SK-N-SH treated with all-trans-retinoic acid at 6 μM for 48 hours (cell line): ENCODE measurements around the gene MGMT.

Source experiments
- ATAC-seq: fragments of 200-7000 bp; cut with Tn5 transposase; 3 replicates; pipeline ENCODE4 v1.9.1; 2020; ENCODE audit warnings: mild to moderate bottlenecking, moderate library complexity
- ARNTL ChIP-seq: fragments of 450-650 bp; formaldehyde crosslinking; IDR thresholded peaks from 2 replicates; pipeline ENCODE4 v1.5.0; 2020; ENCODE audit warnings: low read depth, mild to moderate bottlenecking, moderate library complexity, borderline replicate concordance
- BACH2 ChIP-seq: fragments of 250-450 bp; sonication (Bioruptor Pico); IDR thresholded peaks from 2 replicates; pipeline ENCODE4 v1.9.0; 2021; ENCODE audit warnings: mild to moderate bottlenecking, borderline replicate concordance
- CREB5 ChIP-seq: fragments of 250-450 bp; sonication (Bioruptor Pico); IDR thresholded peaks from 2 replicates; pipeline ENCODE4 v1.5.1; 2020; ENCODE audit warnings: low read depth, mild to moderate bottlenecking, moderate library complexity
- CSDC2 ChIP-seq: fragments of 250-450 bp; sonication (Bioruptor Pico); IDR thresholded peaks from 2 replicates; pipeline ENCODE4 v1.5.0; 2020; ENCODE audit warnings: mild to moderate bottlenecking, moderate library complexity
- CSRNP3 ChIP-seq: fragments of 250-450 bp; sonication (Bioruptor Pico); IDR thresholded peaks from 2 replicates; pipeline ENCODE4 v1.5.1; 2021; ENCODE audit warnings: mild to moderate bottlenecking, moderate library complexity
- GLIS3 ChIP-seq: fragments of 250-450 bp; sonication (Bioruptor Pico); IDR thresholded peaks from 2 replicates; pipeline ENCODE4 v1.5.0; 2020; ENCODE audit warnings: mild to moderate bottlenecking, moderate library complexity
- ISL1 ChIP-seq: fragments of 250-450 bp; sonication (Bioruptor Pico); IDR thresholded peaks from 2 replicates; pipeline ENCODE4 v2.1.2; 2022; ENCODE audit warnings: mild to moderate bottlenecking, moderate library complexity
- OSR1 ChIP-seq: fragments of 250-450 bp; sonication (Bioruptor Pico); IDR thresholded peaks from 2 replicates; pipeline ENCODE4 v1.8.0; 2022; ENCODE audit warnings: moderate library complexity, mild to moderate bottlenecking, inconsistent platforms
- PATZ1 ChIP-seq: fragments of 250-450 bp; sonication (Bioruptor Pico); IDR thresholded peaks from 2 replicates; pipeline ENCODE4 v1.8.0; 2020; ENCODE audit warnings: mild to moderate bottlenecking, moderate library complexity, borderline replicate concordance
- POU6F1 ChIP-seq: fragments of 250-450 bp; sonication (Bioruptor Pico); IDR thresholded peaks from 2 replicates; pipeline ENCODE4 v1.8.0; 2021; ENCODE audit warnings: low read depth, mild to moderate bottlenecking, moderate library complexity, borderline replicate concordance
- PPARA ChIP-seq: fragments of 250-450 bp; sonication (Bioruptor Pico); IDR thresholded peaks from 2 replicates; pipeline ENCODE4 v1.5.0; 2020; ENCODE audit warnings: mild to moderate bottlenecking, borderline replicate concordance
- RARB ChIP-seq: fragments of 250-450 bp; sonication (Bioruptor Pico); IDR thresholded peaks from 2 replicates; pipeline ENCODE4 v1.8.0; 2021; ENCODE audit warnings: mild to moderate bottlenecking, moderate library complexity
- TCF4 ChIP-seq: fragments of 250-450 bp; sonication (Bioruptor Pico); IDR thresholded peaks from 2 replicates; pipeline ENCODE4 v1.8.0; 2021; ENCODE audit warnings: mild to moderate bottlenecking, moderate library complexity, borderline replicate concordance
- TSHZ2 ChIP-seq: fragments of 250-450 bp; sonication (Bioruptor Pico); IDR thresholded peaks from 2 replicates; pipeline ENCODE4 v1.5.0; 2020; ENCODE audit warnings: mild to moderate bottlenecking, moderate library complexity
- ZC3H10 ChIP-seq: fragments of 250-450 bp; sonication (Bioruptor Pico); IDR thresholded peaks from 2 replicates; pipeline ENCODE4 v1.5.1; 2021; ENCODE audit warnings: mild to moderate bottlenecking, moderate library complexity
- ZFP3 ChIP-seq: fragments of 250-450 bp; sonication (Bioruptor Pico); IDR thresholded peaks from 2 replicates; pipeline ENCODE4 v1.5.0; 2020; ENCODE audit warnings: mild to moderate bottlenecking, moderate library complexity
- ZFP30 ChIP-seq: fragments of 450-650 bp; formaldehyde crosslinking; IDR thresholded peaks from 2 replicates; pipeline ENCODE4 v1.5.0; 2022; ENCODE audit warnings: mild to moderate bottlenecking, moderate library complexity
- ZNF70 ChIP-seq: fragments of 450-650 bp; formaldehyde crosslinking; IDR thresholded peaks from 2 replicates; pipeline ENCODE4 v1.5.0; 2020; ENCODE audit warnings: mild to moderate bottlenecking, moderate library complexity
- ZNF8 ChIP-seq: fragments of 450-650 bp; formaldehyde crosslinking; IDR thresholded peaks from 2 replicates; pipeline ENCODE4 v1.5.0; 2020; ENCODE audit warnings: mild to moderate bottlenecking, moderate library complexity

MGMT gene

GRCh38 chr10:129450391-129450790, 16.6 kb upstream of the MGMT start:
- no peak for ATAC-seq
- TF ChIP-seq CSDC2 (CRISPR knock-in tag) (no peak), ISL1 (CRISPR knock-in tag) (no peak), PPARA (CRISPR knock-in tag) (no peak), PATZ1 (CRISPR knock-in tag) (no peak), TSHZ2 (CRISPR knock-in tag) (no peak), POU6F1 (CRISPR knock-in tag) (no peak), CSRNP3 (no peak), ZFP30 (CRISPR knock-in tag) (no peak), OSR1 (CRISPR knock-in tag) (no peak), ZNF70 (no peak), ARNTL (no peak)

GRCh38 chr10:129455625-129456024, 11.4 kb upstream of the MGMT start:
- ATAC-seq = no peak
- TF ChIP-seq ARNTL (no peak), CREB5 (no peak)

GRCh38 chr10:129459762-129460539, 7.1 kb upstream of the MGMT start:
- no peak for ATAC-seq
- TF ChIP-seq POU6F1 (CRISPR knock-in tag) (no peak), PPARA (CRISPR knock-in tag) (no peak), TCF4 (CRISPR knock-in tag) (no peak), ISL1 (CRISPR knock-in tag) (no peak), RARB (CRISPR knock-in tag) (no peak), ZNF8 (CRISPR knock-in tag) (no peak), TSHZ2 (CRISPR knock-in tag) (no peak), GLIS3 (CRISPR knock-in tag) (no peak), BACH2 (CRISPR knock-in tag) (no peak), CSDC2 (CRISPR knock-in tag) (no peak), CREB5 (no peak), ARNTL (no peak), ZC3H10 (CRISPR knock-in tag) (no peak), ZFP3 (CRISPR knock-in tag) (no peak), ZNF70 (no peak), CSRNP3 (no peak)
